ENCODE results near the gene HMCN2.

GRCh38 chr9:130276955-130277354, 11.4 kb downstream of the HMCN2 start:
- TF ChIP-seq CTCF (IDR thresholded peaks at IDR 0.05) (no peak), POLR2AphosphoS5 (IDR thresholded peaks at IDR 0.05) (no peak)
